A549 treated with DMSO at 1 μM for 4 hours (cell line): ENCODE measurements around the gene XIRP2. TPM values are rescaled to one million over a fixed set of nuclear protein-coding genes. Genes with fewer than 3 reads are reported as not detected.

ENCODE experiments used
- total RNA-seq: library from RNA; stranded (reverse); fragments of 200-300 nt; extraction: Qiagen RNA extraction; gene quantifications from 5 replicates; pipeline ENCODE4 v1.2.3, GENCODE V29; 2022; ENCODE audit warnings: low read depth

Gene XIRP2, protein sequence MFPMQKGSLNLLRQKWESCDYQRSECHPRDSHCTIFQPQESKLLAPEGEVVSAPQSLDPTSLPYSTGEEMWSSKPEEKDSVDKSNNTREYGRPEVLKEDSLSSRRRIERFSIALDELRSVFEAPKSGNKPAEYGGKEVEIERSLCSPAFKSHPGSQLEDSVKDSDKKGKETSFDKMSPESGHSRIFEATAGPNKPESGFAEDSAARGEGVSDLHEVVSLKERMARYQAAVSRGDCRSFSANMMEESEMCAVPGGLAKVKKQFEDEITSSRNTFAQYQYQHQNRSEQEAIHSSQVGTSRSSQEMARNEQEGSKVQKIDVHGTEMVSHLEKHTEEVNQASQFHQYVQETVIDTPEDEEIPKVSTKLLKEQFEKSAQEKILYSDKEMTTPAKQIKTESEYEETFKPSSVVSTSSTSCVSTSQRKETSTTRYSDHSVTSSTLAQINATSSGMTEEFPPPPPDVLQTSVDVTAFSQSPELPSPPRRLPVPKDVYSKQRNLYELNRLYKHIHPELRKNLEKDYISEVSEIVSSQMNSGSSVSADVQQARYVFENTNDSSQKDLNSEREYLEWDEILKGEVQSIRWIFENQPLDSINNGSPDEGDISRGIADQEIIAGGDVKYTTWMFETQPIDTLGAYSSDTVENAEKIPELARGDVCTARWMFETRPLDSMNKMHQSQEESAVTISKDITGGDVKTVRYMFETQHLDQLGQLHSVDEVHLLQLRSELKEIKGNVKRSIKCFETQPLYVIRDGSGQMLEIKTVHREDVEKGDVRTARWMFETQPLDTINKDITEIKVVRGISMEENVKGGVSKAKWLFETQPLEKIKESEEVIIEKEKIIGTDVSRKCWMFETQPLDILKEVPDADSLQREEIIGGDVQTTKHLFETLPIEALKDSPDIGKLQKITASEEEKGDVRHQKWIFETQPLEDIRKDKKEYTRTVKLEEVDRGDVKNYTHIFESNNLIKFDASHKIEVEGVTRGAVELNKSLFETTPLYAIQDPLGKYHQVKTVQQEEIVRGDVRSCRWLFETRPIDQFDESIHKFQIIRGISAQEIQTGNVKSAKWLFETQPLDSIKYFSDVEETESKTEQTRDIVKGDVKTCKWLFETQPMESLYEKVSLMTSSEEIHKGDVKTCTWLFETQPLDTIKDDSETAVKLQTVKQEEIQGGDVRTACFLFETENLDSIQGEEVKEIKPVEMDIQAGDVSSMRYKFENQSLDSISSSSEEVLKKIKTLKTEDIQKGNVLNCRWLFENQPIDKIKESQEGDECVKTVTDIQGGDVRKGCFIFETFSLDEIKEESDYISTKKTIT (N-terminal part only)
- total RNA-seq: not detected in 5 replicates

GRCh38 chr2:166888180-166888579 is at the start of gene XIRP2:
XIRP2 (plus strand) TSS chr2:166888480; CDS start chr2:166903483, 15,003 bp downstream.

GRCh38 chr2:167292430-167293171 is 404.3 kb downstream of the XIRP2 start, which contains the start of gene B3GALT1:
B3GALT1 (plus strand) TSS chr2:167293001.

